AG08395 (cell line): Measurements from ENCODE around the gene GLIS2.

Experiments used
- DNase-seq: peaks from one replicate; pipeline ENCODE4 v3.0.0; 2012; ENCODE audit warnings: mixed read lengths, low spot score

Gene GLIS2

GRCh38 chr16:4383591-4384444, 68.0 kb downstream of the GLIS2 start:
- no peak for DNase-seq

- peak; percentile 73 for DNase-seq
Measured at GRCh38 chr16:4384509-4384942, 68.7 kb downstream of the GLIS2 start.

- no peak for DNase-seq
Measured at GRCh38 chr16:4385066-4385788, 69.4 kb downstream of the GLIS2 start.

- no peak for DNase-seq
Measured at GRCh38 chr16:4385789-4386450, 70.1 kb downstream of the GLIS2 start.

- DNase-seq, result no peak
Measured at GRCh38 chr16:4386451-4386805, 70.6 kb downstream of the GLIS2 start.

- DNase-seq, result no peak
Measured at GRCh38 chr16:4386951-4387565, 71.2 kb downstream of the GLIS2 start.

- no peak for DNase-seq
Measured at GRCh38 chr16:4387781-4388180, 71.9 kb downstream of the GLIS2 start.

GRCh38 chr16:4388271-4389021, 72.6 kb downstream of the GLIS2 start:
- no peak for DNase-seq
